Panc1 (cell line): ENCODE results near the gene ATXN7L1. TPM values are rescaled to one million over a fixed set of nuclear protein-coding genes. Genes with fewer than 3 reads are reported as not detected.

Experiments
- ATAC-seq: fragments of 200-7000 bp; cut with Tn5 transposase; 2 replicates; pipeline ENCODE4 v1.9.1; 2020; ENCODE audit warnings: mild to moderate bottlenecking, moderate library complexity
- BruUV-seq: library from RNA; stranded (reverse); fragments of 400-500 nt; replicated peaks from 2 replicates; lab custom pipeline; 2021; lab: Mats Ljungman, UMichigan
- CTCF ChIA-PET: fragments of 300-600 bp; sonication (Branson Sonifier 250); formaldehyde crosslinking; loops from one replicate; lab custom pipeline; 2022; ENCODE audit warnings: antibody characterized with exemption; lab: Charles Lee
- POLR2A ChIA-PET: fragments of 300-600 bp; sonication (Branson Sonifier 250); formaldehyde crosslinking; loops from one replicate; lab custom pipeline; 2022; ENCODE audit warnings: antibody characterized with exemption; lab: Charles Lee
- DNase-seq: peaks from one replicate; pipeline ENCODE4 v3.0.0-alpha.2; 2010; ENCODE audit warnings: low read depth, low spot score
- H3K27ac ChIP-seq: 2 replicates; pipeline ENCODE4 v1.5.1; 2011; ENCODE audit warnings: mild to moderate bottlenecking, low read length, inconsistent platforms
- H3K27me3 ChIP-seq: fragments of 200-500 bp; sonication (Bioruptor generic); 2 replicates; pipeline ENCODE4 v1.6.0; 2014; ENCODE audit warnings: low read length, inconsistent platforms; ENCODE audit not compliant: control insufficient read depth, insufficient read depth
- H3K36me3 ChIP-seq: fragments of 200-500 bp; sonication (Bioruptor generic); 2 replicates; pipeline ENCODE4 v1.5.1; 2014; ENCODE audit warnings: inconsistent platforms, mild to moderate bottlenecking, low read length, moderate library complexity; ENCODE audit not compliant: control insufficient read depth, insufficient read depth
- H3K4me1 ChIP-seq: 2 replicates; pipeline ENCODE4 v1.5.1; 2011; ENCODE audit warnings: inconsistent platforms, mild to moderate bottlenecking, low read length, moderate library complexity; ENCODE audit not compliant: control insufficient read depth, insufficient read depth
- H3K4me3 ChIP-seq, 2 experiments: 2 replicates each; pipeline ENCODE4 v1.5.1; 2011 to 2012; ENCODE audit warnings: low read depth in 2 of 2, low read length in 2 of 2, mild to moderate bottlenecking in 2 of 2, inconsistent platforms in 1 of 2, moderate library complexity in 1 of 2
- H3K9me3 ChIP-seq: fragments of 200-500 bp; sonication (Bioruptor generic); 2 replicates; pipeline ENCODE4 v1.5.1; 2014; ENCODE audit warnings: low read depth, mild to moderate bottlenecking, inconsistent platforms, low read length, moderate library complexity; ENCODE audit not compliant: control insufficient read depth, insufficient read depth
- CTCF ChIP-seq: fragments of 450-650 bp; IDR thresholded peaks from 2 replicates; pipeline ENCODE4 v1.5.1; 2017; ENCODE audit warnings: mild to moderate bottlenecking
- POLR2AphosphoS5 ChIP-seq: IDR thresholded peaks from 2 replicates; pipeline ENCODE4 v1.6.1; 2012; ENCODE audit warnings: mild to moderate bottlenecking, low read depth, low read length, moderate library complexity
- REST ChIP-seq, 2 experiments: IDR thresholded peaks; 2 replicates each; pipeline ENCODE4 v1.6.1; 2011 to 2012; ENCODE audit warnings: low read depth in 2 of 2, control low read depth in 1 of 2, low read length in 1 of 2, mild to moderate bottlenecking in 1 of 2, moderate library complexity in 1 of 2; ENCODE audit not compliant: insufficient read depth in 1 of 2
- SIN3A ChIP-seq: IDR thresholded peaks from 2 replicates; pipeline ENCODE4 v1.6.1; 2012; ENCODE audit warnings: low read depth, mild to moderate bottlenecking, low read length, moderate library complexity, borderline replicate concordance; ENCODE audit not compliant: insufficient read depth
- TCF7L2 ChIP-seq: IDR thresholded peaks from 2 replicates; pipeline ENCODE4 v1.6.1; 2011; ENCODE audit warnings: mild to moderate bottlenecking, low read depth, low read length, inconsistent platforms
- in situ Hi-C: cut with HindIII; loops from 2 replicates; pipeline ENCODE4 v1.10.0; 2016; ENCODE audit warnings: low sequenced_read_pairs, low pct_unique_long_range_greater_than_20kb
- intact Hi-C: fragments of 100-400 bp; cut with micrococcal nuclease; formaldehyde crosslinking; loops from one replicate; pipeline ENCODE4 v1.10.0; 2022; ENCODE audit not compliant: unreplicated experiment
- total RNA-seq: library from RNA; stranded (reverse); gene quantifications from one replicate; pipeline ENCODE4 v1.2.1, GENCODE V29; 2021; ENCODE audit not compliant: unreplicated experiment

ATXN7L1 gene
- total RNA-seq, 1 experiment from 2014 or later, result 10.8 TPM

GRCh38 chr7:105875505-105875904 is 894 bp downstream of the ATXN7L1 start:
- DNase-seq (no peak), ATAC-seq (no peak)
- BruUV-seq, result no TSS peak
- peaks cover 4% of the 10 kb centered on the region; the same call in 1 of the 2 replicates for H3K36me3 ChIP-seq
- TF ChIP-seq POLR2AphosphoS5 (no peak), CTCF (no peak), TCF7L2 (no peak), SIN3A (no peak), REST (IDR thresholded peaks at IDR 0.05; ENCODE audit: insufficient read depth in 1 of 2, low read depth in 2 of 2, low read length in 1 of 2) (no peak)
- no peaks in the 10 kb centered on the region for H3K9me3 ChIP-seq
- ChIA-PET CTCF (interaction anchor here (0.6 kb wide), 1 partner anchor 133 kb away, joined by 3 read pairs; no protein-coding TSS in a partner anchor), POLR2A (no interaction called here)
- intact Hi-C loops (loop anchor here (5.0 to 10.0 kb wide), 4 partner anchors 111 to 221 kb away; no protein-coding TSS in a partner anchor), in situ Hi-C loops (no loop called here)
- peaks cover 27% of the 10 kb centered on the region for H3K4me1 ChIP-seq
- no peaks in the 10 kb centered on the region for H3K27me3 ChIP-seq
- H3K27ac ChIP-seq, result peak overlapping the region; percentile 91
- H3K4me3 ChIP-seq, result peak overlapping the region; percentile 88 to 98

GRCh38 chr7:105874055-105874454 is 2.3 kb downstream of the ATXN7L1 start:
- no TSS peak for BruUV-seq
- CTCF ChIA-PET, result no interaction called here
- peaks cover 22% of the 10 kb centered on the region for H3K4me1 ChIP-seq

GRCh38 chr7:105872491-105872890 is 3.9 kb downstream of the ATXN7L1 start:
- Histone ChIP-seq H3K27ac (no peak overlapping the region), H3K36me3 (peaks cover 4% of the 10 kb centered on the region; the same call in 1 of the 2 replicates), H3K9me3 (no peaks in the 10 kb centered on the region), H3K4me3 (no peak overlapping the region), H3K4me1 (peaks cover 11% of the 10 kb centered on the region), H3K27me3 (no peaks in the 10 kb centered on the region)
- ATAC-seq, result no peak
- ChIA-PET CTCF (interaction anchor here (0.7 kb wide), 1 partner anchor 28 kb away, joined by 4 read pairs; no protein-coding TSS in a partner anchor), POLR2A (interaction anchor here (0.6 kb wide), 1 partner anchor 130 kb away, joined by 3 read pairs; no protein-coding TSS in a partner anchor)
- TF ChIP-seq REST (IDR thresholded peaks at IDR 0.05; ENCODE audit: insufficient read depth in 1 of 2, low read depth in 2 of 2, low read length in 1 of 2) (no peak), TCF7L2 (no peak), CTCF (no peak), POLR2AphosphoS5 (no peak), SIN3A (no peak)
- BruUV-seq, result no TSS peak
- in situ Hi-C loops, result no loop called here
- intact Hi-C loops, result loop anchor here (10.0 kb wide), 3 partner anchors 108 to 218 kb away; no protein-coding TSS in a partner anchor
- DNase-seq, result no peak

More at GRCh38 chr7:105874055-105874454, 2.3 kb downstream of the ATXN7L1 start:
- POLR2A ChIA-PET, result no interaction called here
- no peaks in the 10 kb centered on the region for H3K27me3 ChIP-seq
- H3K27ac ChIP-seq, result no peak overlapping the region
- H3K36me3 ChIP-seq, result peaks cover 4% of the 10 kb centered on the region; the same call in 1 of the 2 replicates
- in situ Hi-C loops, result no loop called here
- H3K4me3 ChIP-seq, result no peak overlapping the region
- intact Hi-C loops, result loop anchor here (10.0 kb wide), 3 partner anchors 109 to 219 kb away; no protein-coding TSS in a partner anchor
- ATAC-seq, result no peak
- no peaks in the 10 kb centered on the region for H3K9me3 ChIP-seq
- DNase-seq, result no peak
- no peak for TF ChIP-seq SIN3A
- TF ChIP-seq POLR2AphosphoS5, result no peak
- TF ChIP-seq TCF7L2, result no peak
